ENCODE data around the gene LATS1.
A peak's percentile ranks its signal among the peaks of the same experiment; 100 is the strongest.
"Not testable (repeated sequence)": the region's sequence is repeated elsewhere in the genome, so short reads cannot be mapped to it uniquely, and the experiment has no call there.

Gene LATS1

GRCh38 chr6:149728499-149729234 is 10.8 kb upstream of the LATS1 start:
- no peak for DNase-seq

GRCh38 chr6:149727793-149728498 is 10.0 kb upstream of the LATS1 start:
- DNase-seq: peak in 3 of 6 experiments; percentile 9 to 20 (median 15)

GRCh38 chr6:149725785-149726184 is 7.9 kb upstream of the LATS1 start:
- no peak for DNase-seq

DNA sequence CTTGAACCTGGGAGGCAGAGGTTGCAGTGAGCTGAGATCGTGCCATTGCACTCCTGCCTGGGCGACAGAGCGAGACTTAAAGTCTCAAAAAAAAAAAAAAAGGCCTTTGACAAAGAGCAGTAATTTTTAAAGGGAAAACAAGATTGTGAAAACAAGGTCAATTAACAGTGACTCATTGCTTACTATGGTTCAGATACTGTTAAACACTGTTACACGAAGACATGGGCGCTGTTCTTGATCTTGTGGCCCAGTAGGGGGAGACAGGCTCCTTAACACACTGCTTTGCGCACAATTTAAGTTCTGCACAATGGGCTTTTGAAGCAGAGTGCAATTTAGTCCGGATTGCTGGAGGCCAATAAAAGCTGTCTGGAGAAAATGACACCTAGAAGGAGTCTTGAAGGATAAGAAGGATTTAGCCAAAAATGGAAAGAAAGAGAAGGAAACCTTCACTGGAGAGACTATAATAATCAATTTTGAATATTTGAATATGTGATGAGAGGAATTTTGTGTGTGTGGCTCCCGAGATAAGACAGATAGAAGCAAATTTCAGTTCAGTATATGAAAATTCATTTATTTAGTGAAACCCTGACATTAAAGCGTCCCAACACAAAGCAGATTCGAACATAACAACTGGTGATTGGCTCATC is 6.0 kb upstream of the LATS1 start:
- peak in 3 of 6 experiments; percentile 13 to 36 (median 31) for DNase-seq

DNA sequence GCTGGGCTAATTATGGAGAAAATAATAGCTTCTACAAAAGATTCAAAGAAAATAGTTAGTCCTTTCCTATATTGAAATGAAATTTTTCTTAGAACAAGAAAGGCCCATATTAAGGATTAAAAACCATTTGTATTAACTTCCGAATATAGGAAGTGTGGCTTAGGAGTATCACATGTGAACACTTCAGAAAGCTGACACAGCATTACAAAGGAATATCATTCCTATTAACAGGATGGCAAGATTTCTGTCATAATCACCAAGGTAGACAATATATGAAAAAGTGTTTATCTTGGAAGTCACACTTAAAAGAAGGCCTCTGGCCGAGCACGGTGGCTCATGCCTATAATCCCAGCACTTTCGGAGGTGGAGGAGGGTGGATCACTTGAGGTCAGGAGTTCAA is 5.4 kb upstream of the LATS1 start:
- DNase-seq: no peak

GRCh38 chr6:149719531-149719930 is 1.6 kb upstream of the LATS1 start:
- no peak for DNase-seq

DNA sequence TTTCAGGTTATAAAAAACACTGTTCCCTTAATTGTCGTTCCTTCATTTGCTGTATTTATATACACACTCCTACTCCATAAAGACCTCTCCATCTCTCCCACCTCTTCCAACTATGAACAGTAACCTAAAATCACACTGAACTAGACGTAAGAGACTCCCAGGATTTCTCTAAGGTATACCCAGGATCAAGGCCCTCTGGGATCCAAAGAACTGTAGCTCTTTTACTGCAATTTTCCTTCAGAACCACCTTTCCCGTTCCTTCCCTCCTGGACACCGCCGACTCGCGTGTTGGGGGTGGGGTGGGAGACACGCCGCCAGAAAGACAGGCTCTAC is 680 bp downstream of the LATS1 start:
- DNase-seq: no peak

GRCh38 chr6:149716181-149716963 is 1.5 kb downstream of the LATS1 start:
- no peak for DNase-seq

DNA sequence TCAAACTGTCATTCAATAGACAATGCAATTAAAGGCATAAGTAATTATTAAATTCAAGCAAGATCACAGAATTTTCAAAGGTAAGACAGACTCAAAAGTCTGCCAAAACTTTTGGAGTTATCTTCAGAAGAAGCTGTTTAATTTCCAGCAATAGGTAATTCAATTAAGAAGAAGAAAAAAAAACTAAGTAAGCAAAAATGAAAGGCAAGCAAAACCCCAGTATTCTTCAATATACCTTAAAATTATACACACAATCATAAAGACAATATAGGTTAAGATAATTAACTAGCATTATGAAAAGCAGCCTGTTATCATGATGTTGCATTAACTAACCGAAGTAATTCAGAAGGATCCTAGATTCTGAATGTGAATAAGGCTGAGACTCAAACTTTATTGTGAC is 3.5 kb downstream of the LATS1 start:
- no peak for DNase-seq

DNA sequence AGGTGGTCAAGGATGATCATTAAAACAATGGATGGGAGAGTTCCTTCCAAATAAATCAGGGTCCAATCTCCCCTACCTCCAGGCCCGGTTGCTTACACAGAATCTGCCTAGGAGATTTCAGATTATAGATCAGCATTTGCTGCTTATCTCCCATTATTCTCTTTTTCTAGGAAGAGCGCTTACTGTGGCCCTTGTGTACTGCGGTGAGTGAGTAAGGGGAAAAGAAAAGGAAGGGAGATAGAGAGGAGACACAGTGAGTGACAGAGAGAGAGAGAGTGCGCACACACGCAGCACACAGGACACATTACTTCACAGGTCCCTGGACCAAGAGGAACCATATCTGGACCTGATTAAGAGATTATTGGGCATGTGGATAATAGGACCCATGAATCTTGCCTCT is 6.2 kb downstream of the LATS1 start:
- DNase-seq: no peak

GRCh38 chr6:149701714-149702113 is 16.2 kb downstream of the LATS1 start:
- no peak for DNase-seq

GRCh38 chr6:149699150-149699549 is 18.8 kb downstream of the LATS1 start:
- no peak for DNase-seq

DNA sequence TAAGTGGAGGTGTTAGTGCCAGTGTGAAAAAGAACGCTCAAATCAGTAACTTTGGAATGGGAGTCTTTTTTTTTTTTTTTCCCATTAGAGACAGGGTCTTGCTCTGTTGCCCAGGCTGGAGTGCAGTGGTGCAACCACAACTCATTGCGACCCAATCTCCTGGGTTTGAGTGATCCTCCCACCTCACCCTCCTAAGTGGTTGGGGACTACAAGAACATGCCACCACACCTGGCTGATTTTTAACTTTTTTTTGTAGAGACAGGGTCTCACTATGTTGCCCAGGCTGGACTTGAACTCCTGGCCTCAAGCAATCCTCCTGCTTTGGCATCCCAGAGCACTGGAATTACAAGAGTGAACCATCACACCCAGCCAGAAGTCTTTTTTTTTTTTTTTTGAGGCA is 19.7 kb downstream of the LATS1 start:
- DNase-seq: no peak

GRCh38 chr6:149696901-149697300 is 21.0 kb downstream of the LATS1 start:
- no peak for DNase-seq

DNA sequence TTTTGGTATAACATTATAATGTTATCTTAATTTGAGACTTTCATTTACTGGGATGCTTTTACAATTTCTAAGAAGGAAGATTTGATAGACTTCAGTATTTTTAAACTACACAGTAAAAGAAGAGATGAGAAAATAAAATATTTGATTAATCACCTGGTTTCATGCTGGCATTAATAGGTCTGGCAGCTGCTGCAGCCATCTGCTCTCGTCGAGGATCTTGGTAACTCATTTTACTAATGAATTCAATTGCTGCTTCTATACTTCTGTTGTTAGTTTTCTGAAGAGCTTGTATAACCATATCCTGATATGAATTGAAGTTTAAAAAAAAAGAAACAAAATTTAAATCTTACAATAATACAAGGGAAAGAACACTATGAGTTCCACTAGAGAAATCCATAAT is 23.0 kb downstream of the LATS1 start:
- no peak for DNase-seq

GRCh38 chr6:149691201-149691600 is 26.7 kb downstream of the LATS1 start:
- no peak for DNase-seq

DNA sequence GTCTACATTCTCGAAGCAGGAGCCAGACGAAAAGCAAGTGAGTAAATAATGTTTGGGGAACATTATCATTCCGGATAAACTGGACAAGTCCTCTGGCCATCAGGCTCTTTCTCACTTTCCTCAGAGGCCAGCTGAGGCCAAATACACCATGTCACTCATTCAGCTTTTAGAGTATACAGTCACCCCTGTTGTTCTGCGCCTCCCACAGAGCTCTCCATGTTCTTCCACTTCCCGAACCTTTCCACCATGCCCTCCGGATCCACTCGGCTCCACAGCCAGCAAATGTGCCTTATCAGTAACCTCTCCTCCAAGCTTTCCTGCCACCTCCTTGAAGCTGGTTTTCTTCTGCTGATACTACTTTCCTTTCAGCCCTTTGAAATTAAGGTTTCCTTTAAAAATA is 31.7 kb downstream of the LATS1 start:
- DNase-seq: no peak

DNA sequence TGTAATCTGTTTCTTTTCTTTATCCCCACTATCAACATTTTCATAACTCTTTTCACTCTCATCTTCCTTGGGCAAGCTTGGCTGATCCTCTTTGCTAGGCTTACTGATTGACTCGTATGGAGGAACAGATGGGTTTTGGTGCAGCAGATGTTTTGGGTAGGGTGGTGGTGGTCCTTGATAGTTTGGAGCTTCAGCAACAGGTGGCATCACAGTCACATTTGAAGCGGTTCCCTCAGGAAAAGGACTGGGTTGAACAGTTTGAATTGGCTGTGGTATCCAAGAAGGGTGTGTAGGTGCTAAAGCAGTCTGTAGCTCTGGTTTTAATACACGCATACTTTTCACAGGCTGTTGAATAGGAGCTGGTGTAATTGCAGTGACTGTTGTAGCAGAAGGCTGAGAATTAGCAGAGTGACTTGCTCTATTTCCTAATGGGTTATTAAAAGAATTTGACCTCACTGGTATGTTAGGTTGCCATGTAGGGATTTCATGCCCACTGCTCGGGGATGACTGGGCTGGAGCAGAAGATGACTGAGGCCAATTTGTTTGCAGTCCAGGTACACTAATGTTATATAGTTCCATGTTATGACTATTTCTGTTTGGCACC is 34.5 kb downstream of the LATS1 start:
- DNase-seq: no peak

DNA sequence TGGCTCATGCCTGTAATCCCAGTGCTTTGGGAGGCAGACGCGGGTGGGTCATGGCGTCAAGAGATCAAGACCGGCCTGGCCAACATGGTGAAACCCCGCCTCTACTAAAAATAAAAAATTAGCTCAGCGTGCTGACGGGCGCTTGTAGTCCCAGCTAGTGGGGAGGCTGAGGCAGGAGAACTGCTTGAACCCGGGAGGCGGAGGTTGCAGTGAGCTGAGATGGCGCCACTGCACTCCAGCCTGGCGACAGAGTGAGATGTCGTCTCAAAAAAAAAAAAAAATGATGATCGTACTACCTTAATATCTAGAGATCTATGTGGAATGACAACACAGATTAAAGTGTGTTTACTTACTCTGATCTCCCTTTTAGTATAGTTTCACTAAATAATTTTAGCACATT is 36.1 kb downstream of the LATS1 start:
- not testable (repeated sequence) for DNase-seq

- DNase-seq: no peak
Observed at GRCh38 chr6:149681209-149681608, 36.7 kb downstream of the LATS1 start.

- DNase-seq: no peak
Observed at GRCh38 chr6:149680503-149680902, 37.4 kb downstream of the LATS1 start.

DNA sequence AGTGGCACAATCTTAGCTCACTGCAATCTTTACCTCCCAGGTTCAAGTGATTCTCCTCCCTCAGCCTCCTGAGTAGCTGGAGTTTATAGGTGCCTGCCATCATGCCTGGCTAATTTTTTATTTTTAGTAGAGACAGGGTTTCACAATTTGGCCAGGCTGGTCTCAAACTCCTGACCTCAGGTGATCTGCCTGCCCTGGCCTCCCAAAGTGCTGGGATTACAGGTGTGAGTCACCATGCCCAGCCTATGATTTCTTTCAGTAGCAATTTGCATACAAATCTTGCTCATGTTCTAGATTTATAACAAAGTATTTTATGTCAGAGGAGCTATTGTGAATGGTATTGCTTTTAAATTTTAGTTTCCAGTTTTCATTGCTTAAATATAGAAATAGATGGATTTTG is 45.6 kb downstream of the LATS1 start:
- DNase-seq: not testable (repeated sequence)

DNA sequence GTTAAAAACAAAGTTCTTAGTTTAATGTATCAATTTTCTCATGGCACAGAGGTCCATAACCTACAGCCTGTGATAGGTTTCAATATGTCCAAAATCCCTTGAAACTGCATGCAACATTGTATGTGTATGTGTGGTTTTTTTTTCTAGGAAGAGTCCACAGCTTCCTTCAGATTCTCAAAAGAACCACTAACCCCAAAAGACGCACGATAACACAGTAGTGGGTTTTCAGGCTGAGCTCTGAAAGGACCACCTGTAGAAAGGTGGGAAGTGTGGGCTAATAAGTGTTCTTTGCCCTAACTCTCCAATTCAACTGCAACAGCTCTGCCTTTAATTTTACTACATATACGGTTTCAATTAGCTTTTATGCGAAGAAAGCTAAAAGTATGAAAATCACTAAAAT is 57.9 kb downstream of the LATS1 start:
- no peak for DNase-seq

Data from stimulated activated naive CD4-positive, alpha-beta T cell (primary cell).